ENCODE data around the gene CACNA1B.

The CACNA1B gene

DNA sequence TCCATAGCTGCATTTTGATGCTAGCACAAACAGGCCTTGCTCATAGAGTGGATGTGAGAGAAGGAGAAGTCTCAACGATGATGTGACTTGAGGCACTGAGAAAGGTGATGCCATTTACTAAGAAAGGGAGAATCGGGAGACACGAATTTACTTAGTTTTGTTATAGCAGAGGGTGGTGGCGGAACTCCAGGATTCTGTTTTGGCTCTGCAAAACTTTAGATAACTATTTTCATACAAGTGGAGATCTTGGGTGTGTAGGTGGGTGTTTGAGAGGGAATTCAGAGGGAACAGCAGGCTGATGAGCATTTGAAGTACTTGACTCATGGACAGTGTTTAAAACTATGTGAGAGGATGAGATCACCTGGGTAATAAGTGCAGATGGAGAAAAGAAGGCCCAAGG, 43.2 kb downstream of the CACNA1B start:
- no peak for DNase-seq (ENCODE audit: low read depth)

- DNase-seq (ENCODE audit: low read depth), result no peak
Observed at GRCh38 chr9:137924169-137924568, 46.6 kb downstream of the CACNA1B start.

DNA sequence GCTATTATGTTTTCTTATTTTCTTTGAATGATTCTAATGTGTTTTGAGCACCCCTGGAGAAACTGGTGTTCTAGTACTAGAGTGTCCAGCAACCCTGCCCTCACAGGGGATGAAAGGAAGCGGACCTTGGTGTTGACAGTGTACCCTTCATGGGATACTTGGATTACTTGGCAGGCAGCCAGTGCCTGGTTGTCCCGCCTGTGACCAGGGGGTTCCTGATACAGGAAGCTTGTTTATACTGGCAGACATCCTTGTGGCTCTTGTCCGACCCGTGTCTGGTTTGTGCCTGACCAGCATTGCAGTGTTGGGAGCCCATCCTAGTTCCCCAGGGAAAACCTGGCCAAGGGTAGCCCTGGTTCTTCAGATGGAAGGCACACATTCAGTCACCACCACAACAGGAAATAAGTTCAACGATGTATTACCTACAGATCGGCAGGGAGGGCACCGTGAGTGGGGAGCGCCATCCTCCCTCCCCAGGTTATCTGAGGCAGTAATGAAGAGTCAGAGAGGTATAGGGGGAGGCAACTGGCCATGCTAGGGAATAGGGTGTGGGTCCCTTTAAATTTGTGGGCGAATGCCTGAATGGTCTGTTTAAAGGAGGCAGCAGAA, 47.3 kb downstream of the CACNA1B start:
- DNase-seq (ENCODE audit: low read depth), result no peak

GRCh38 chr9:137943655-137944054, 66.1 kb downstream of the CACNA1B start:
- no peak for DNase-seq (ENCODE audit: low read depth)

GRCh38 chr9:137945581-137945980, 68.0 kb downstream of the CACNA1B start:
- DNase-seq (ENCODE audit: low read depth), result no peak

GRCh38 chr9:137946993-137947392, 69.4 kb downstream of the CACNA1B start:
- DNase-seq (ENCODE audit: low read depth), result no peak

GRCh38 chr9:137948642-137949041, 71.1 kb downstream of the CACNA1B start:
- no peak for DNase-seq (ENCODE audit: low read depth)

GRCh38 chr9:137949260-137949659, 71.7 kb downstream of the CACNA1B start:
- no peak for DNase-seq (ENCODE audit: low read depth)

DNA sequence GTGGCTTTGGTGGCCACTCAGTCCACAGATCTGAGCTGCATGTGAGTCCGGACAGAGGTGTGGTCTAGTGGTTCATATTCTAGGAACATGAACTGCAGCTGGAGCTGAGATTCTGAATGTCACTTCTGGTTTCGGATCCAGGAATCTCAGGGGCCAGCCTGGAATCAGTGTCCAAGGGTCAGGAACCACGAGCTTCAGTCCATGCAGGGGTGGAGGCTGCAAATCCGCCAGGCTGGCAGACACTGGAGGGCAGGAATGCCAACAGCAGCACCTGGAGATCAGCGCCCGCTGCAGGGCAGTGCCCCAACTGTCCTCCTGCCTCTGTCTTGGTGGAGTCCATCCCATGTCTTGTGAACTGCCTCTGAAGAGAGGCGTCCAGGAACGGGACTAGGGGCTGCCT, 73.5 kb downstream of the CACNA1B start:
- DNase-seq (ENCODE audit: low read depth), result no peak

- no peak for DNase-seq (ENCODE audit: low read depth)
Observed at GRCh38 chr9:137951597-137952490, 74.3 kb downstream of the CACNA1B start.

GRCh38 chr9:137952976-137953666, 75.5 kb downstream of the CACNA1B start:
- no peak for DNase-seq (ENCODE audit: low read depth)

- DNase-seq (ENCODE audit: low read depth), result no peak
Observed at GRCh38 chr9:137953683-137954438, 76.3 kb downstream of the CACNA1B start.

GRCh38 chr9:137955224-137955570, 77.6 kb downstream of the CACNA1B start:
- no peak for DNase-seq (ENCODE audit: low read depth)

DNA sequence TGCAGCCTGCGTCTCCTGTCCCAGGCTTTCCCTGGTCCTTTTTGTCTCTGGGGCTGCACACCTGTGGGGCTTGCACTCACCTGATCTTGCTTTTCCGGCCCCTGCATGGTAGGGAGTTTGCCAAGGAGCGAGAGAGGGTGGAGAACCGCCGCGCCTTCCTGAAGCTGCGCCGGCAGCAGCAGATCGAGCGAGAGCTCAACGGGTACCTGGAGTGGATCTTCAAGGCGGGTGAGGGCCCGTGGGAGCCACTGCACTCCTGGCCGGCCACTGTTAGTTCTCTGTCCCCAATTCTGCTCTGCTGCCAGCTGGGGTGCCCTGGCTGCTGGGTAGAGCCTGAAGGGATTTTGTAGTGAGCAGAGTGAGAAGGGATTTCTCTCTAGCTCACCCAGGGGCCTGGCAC, 78.0 kb downstream of the CACNA1B start:
- no peak for DNase-seq (ENCODE audit: low read depth)

- DNase-seq (ENCODE audit: low read depth), result no peak
Observed at GRCh38 chr9:137956039-137956438, 78.5 kb downstream of the CACNA1B start.

GRCh38 chr9:137956688-137957385, 79.3 kb downstream of the CACNA1B start:
- DNase-seq (ENCODE audit: low read depth), result no peak

DNA sequence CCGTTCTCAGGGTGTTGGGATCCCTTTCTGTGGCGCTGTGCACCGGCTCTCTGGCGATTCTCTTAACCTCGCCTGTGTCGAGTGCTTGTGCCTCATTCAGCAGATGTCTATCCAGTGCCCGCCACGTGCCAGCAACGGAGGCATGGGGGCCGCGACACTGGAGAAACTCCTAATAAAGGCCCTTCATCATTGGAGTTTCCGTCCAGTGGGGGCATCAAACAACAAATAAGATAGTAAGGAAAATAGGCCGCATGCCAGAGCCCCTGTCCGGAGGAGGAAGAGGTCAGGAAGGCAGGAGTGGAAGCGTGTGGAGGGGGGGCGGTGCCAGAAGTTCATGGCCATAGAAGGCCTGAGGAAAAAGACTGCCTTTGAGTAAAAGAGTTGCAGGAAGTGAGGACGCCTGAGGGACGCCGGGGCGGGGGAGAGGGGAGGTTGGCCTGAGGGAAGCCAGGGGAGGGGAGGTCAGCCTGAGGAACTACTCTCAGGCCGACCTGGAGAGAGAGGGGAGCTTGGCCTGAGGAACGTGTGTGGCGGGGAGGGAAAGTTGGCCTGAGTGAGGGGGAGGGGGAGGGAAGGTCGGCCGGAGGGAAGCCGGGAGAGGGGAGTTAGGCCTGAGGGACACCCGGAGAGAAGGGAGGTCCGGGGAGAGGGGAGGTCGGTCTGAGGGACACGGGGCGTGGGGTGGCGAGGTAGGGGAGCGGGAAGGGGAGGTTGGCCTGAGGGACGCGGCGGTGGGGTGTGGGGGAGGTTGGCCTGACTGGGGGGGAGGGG, 82.2 kb downstream of the CACNA1B start:
- no peak for DNase-seq (ENCODE audit: low read depth)

- no peak for DNase-seq (ENCODE audit: low read depth)
Observed at GRCh38 chr9:137960496-137960895, 82.9 kb downstream of the CACNA1B start.

DNA sequence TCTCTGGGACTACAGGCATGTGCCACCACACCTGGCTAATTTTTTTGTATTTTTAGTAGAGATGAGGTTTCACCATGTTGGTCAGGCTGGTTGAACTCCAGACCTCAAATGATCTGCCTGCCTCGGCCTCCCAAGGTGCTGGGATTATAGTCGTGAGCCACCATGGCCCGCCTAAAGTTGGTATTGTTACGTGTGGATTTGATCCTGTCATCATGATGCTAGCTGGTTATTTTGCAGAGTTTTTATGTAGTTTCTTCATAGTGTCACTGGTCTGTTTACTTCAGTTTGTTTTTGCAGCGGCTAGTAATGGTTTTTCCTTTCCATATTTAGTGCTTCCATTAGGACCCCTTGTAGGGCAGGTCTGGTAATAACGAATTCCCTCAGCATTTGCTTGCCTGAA, 85.9 kb downstream of the CACNA1B start:
- DNase-seq (ENCODE audit: low read depth), result no peak

- no peak for DNase-seq (ENCODE audit: low read depth)
Observed at GRCh38 chr9:137965177-137965795, 87.7 kb downstream of the CACNA1B start.
